Neural cell (in vitro differentiated cells): Measurements from ENCODE around the gene FAF1. TPM values are rescaled to one million over a fixed set of nuclear protein-coding genes. Genes with fewer than 3 reads are reported as not detected.

ENCODE experiments used
- H2AFZ ChIP-seq: fragments of 200-600, 300-800 bp; sonication (generic), shearing (Covaris generic); 2 replicates; pipeline ENCODE4 v1.6.0; 2014; ENCODE audit warnings: low read depth, mild to moderate bottlenecking, antibody characterized with exemption, low read length, moderate library complexity
- H3F3A ChIP-seq: fragments of 200-600 bp; shearing (Covaris generic); 2 replicates; pipeline ENCODE4 v1.6.1; 2016; ENCODE audit warnings: mild to moderate bottlenecking, moderate library complexity, mixed read lengths, antibody characterized with exemption, low read length; ENCODE audit not compliant: insufficient read depth, poor library complexity, severe bottlenecking
- H3K27ac ChIP-seq: fragments of 200-600, 300-800 bp; sonication (generic), shearing (Covaris generic); 2 replicates; pipeline ENCODE4 v1.5.1; 2014; ENCODE audit warnings: mild to moderate bottlenecking, low read length, moderate library complexity
- H3K27me3 ChIP-seq: fragments of 300-800, 200-600 bp; sonication (generic), shearing (Covaris generic); 2 replicates; pipeline ENCODE4 v1.6.0; 2014; ENCODE audit warnings: mild to moderate bottlenecking, low read depth, low read length, moderate library complexity; ENCODE audit not compliant: insufficient read depth
- H3K36me3 ChIP-seq: fragments of 300-800, 200-600 bp; sonication (generic), shearing (Covaris generic); 2 replicates; pipeline ENCODE4 v1.5.1; 2014; ENCODE audit warnings: mild to moderate bottlenecking, antibody characterized with exemption, low read length, moderate library complexity; ENCODE audit not compliant: insufficient read depth
- H3K4me2 ChIP-seq: fragments of 300-800, 200-600 bp; sonication (generic), shearing (Covaris generic); 2 replicates; pipeline ENCODE4 v1.6.0; 2014; ENCODE audit warnings: mild to moderate bottlenecking, low read length
- H3K4me3 ChIP-seq: fragments of 300-800, 200-600 bp; sonication (generic), shearing (Covaris generic); 2 replicates; pipeline ENCODE4 v1.5.1; 2014; ENCODE audit warnings: mild to moderate bottlenecking, low read length, moderate library complexity
- H3K79me2 ChIP-seq: fragments of 200-600 bp; shearing (Covaris generic); replicated peaks from 2 replicates; pipeline ENCODE4 v1.6.0; 2014; ENCODE audit warnings: mild to moderate bottlenecking, low read length, moderate library complexity; ENCODE audit not compliant: insufficient read depth
- H3K9ac ChIP-seq: fragments of 300-800, 200-600 bp; sonication (generic), shearing (Covaris generic); 2 replicates; pipeline ENCODE4 v1.6.1; 2016; ENCODE audit warnings: mild to moderate bottlenecking, low read length, mixed read lengths
- H3K9me2 ChIP-seq: fragments of 200-600 bp; shearing (Covaris generic); 2 replicates; pipeline ENCODE4 v1.6.1; 2016; ENCODE audit warnings: mild to moderate bottlenecking, low read length, mixed read lengths; ENCODE audit not compliant: insufficient read depth
- H3K9me3 ChIP-seq: fragments of 200-600, 300-800 bp; sonication (generic), shearing (Covaris generic); 2 replicates; pipeline ENCODE4 v1.6.1; 2016; ENCODE audit warnings: mild to moderate bottlenecking, mixed run types, low read length, moderate library complexity, mixed read lengths
- H4K20me1 ChIP-seq: fragments of 200-600 bp; shearing (Covaris generic); 2 replicates; pipeline ENCODE4 v1.6.1; 2016; ENCODE audit warnings: mild to moderate bottlenecking, mixed run types; ENCODE audit not compliant: insufficient read depth
- EP300 ChIP-seq: fragments of 450-650 bp; conservative IDR thresholded peaks from 2 replicates; pipeline ENCODE4 v1.6.1; 2014; ENCODE audit warnings: antibody characterized with exemption, mild to moderate bottlenecking, moderate library complexity; ENCODE audit not compliant: poor library complexity, severe bottlenecking
- EZH2 ChIP-seq: fragments of 200-600, 300-800 bp; shearing (Covaris generic), sonication (generic); IDR thresholded peaks from 2 replicates; pipeline ENCODE4 v1.6.1; 2014; ENCODE audit warnings: antibody characterized with exemption, low read length, borderline replicate concordance, mild to moderate bottlenecking; ENCODE audit not compliant: insufficient read depth, poor library complexity, severe bottlenecking
- MXI1 ChIP-seq: fragments of 450-650 bp; conservative IDR thresholded peaks from 2 replicates; pipeline ENCODE4 v1.6.1; 2014; ENCODE audit warnings: antibody characterized with exemption, mild to moderate bottlenecking; ENCODE audit not compliant: poor library complexity, severe bottlenecking
- POLR2AphosphoS5 ChIP-seq: IDR thresholded peaks from 2 replicates; pipeline ENCODE4 v1.6.1; 2012
- RAD21 ChIP-seq: fragments of 450-650 bp; conservative IDR thresholded peaks from 2 replicates; pipeline ENCODE4 v1.6.1; 2014; ENCODE audit warnings: antibody characterized with exemption, mild to moderate bottlenecking, moderate library complexity
- REST ChIP-seq: IDR thresholded peaks from 2 replicates; pipeline ENCODE4 v1.6.1; 2012; ENCODE audit warnings: borderline replicate concordance
- SMC3 ChIP-seq: fragments of 450-650 bp; conservative IDR thresholded peaks from 2 replicates; pipeline ENCODE4 v1.6.1; 2014; ENCODE audit warnings: antibody characterized with exemption, mild to moderate bottlenecking, moderate library complexity; ENCODE audit not compliant: poor library complexity
- TAF1 ChIP-seq: IDR thresholded peaks from 2 replicates; pipeline ENCODE4 v1.6.1; 2012; ENCODE audit warnings: low read depth
- polyA plus RNA-seq: library from polyadenylated mRNA; depleted of rRNA; stranded (reverse); fragments of >200 nt; gene quantifications from 2 replicates; pipeline ENCODE4 v1.2.3, GENCODE V29; 2014
- TF ChIP-seq, protein P1 (sequence below): fragments of 450-650 bp; IDR thresholded peaks from 2 replicates; pipeline ENCODE4 v1.5.1; 2014; ENCODE audit warnings: antibody characterized with exemption, mild to moderate bottlenecking, moderate library complexity; ENCODE audit not compliant: poor library complexity, severe bottlenecking

The FAF1 gene
- polyA plus RNA-seq, 1 donor from 2014 or later, result 52.1 TPM

GRCh38 chr1:50631161-50631560 lies 328.9 kb downstream of the FAF1 start:
- Histone ChIP-seq H3K79me2 (no peaks in the 10 kb centered on the region), H3F3A (peaks cover 8% of the 10 kb centered on the region), H3K9me2 (no peaks in the 10 kb centered on the region)

GRCh38 chr1:50622259-50622658 lies 337.8 kb downstream of the FAF1 start:
- no peak overlapping the region for H2AFZ ChIP-seq
- no peaks in the 10 kb centered on the region for H3K9me3 ChIP-seq
- H3K27ac ChIP-seq, result no peak overlapping the region
- H4K20me1 ChIP-seq, result no peaks in the 10 kb centered on the region
- no peak overlapping the region for H3K9ac ChIP-seq
- H3F3A ChIP-seq, result no peaks in the 10 kb centered on the region
- H3K27me3 ChIP-seq, result no peaks in the 10 kb centered on the region
- H3K36me3 ChIP-seq, result no peaks in the 10 kb centered on the region
- TF ChIP-seq, protein P1, sequence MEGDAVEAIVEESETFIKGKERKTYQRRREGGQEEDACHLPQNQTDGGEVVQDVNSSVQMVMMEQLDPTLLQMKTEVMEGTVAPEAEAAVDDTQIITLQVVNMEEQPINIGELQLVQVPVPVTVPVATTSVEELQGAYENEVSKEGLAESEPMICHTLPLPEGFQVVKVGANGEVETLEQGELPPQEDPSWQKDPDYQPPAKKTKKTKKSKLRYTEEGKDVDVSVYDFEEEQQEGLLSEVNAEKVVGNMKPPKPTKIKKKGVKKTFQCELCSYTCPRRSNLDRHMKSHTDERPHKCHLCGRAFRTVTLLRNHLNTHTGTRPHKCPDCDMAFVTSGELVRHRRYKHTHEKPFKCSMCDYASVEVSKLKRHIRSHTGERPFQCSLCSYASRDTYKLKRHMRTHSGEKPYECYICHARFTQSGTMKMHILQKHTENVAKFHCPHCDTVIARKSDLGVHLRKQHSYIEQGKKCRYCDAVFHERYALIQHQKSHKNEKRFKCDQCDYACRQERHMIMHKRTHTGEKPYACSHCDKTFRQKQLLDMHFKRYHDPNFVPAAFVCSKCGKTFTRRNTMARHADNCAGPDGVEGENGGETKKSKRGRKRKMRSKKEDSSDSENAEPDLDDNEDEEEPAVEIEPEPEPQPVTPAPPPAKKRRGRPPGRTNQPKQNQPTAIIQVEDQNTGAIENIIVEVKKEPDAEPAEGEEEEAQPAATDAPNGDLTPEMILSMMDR, result no peak
- TF ChIP-seq REST (no peak), SMC3 (no peak), EZH2 (no peak), MXI1 (no peak), POLR2AphosphoS5 (no peak), RAD21 (no peak), EP300 (no peak), TAF1 (no peak)
- H3K9me2 ChIP-seq, result no peaks in the 10 kb centered on the region
- H3K79me2 ChIP-seq, result no peaks in the 10 kb centered on the region
- no peak overlapping the region for H3K4me2 ChIP-seq
- H3K4me3 ChIP-seq, result no peak overlapping the region

More at GRCh38 chr1:50631161-50631560, 328.9 kb downstream of the FAF1 start:
- Histone ChIP-seq H3K4me3 (no peak overlapping the region), H3K27me3 (no peaks in the 10 kb centered on the region), H3K4me2 (no peak overlapping the region), H4K20me1 (no peaks in the 10 kb centered on the region), H2AFZ (no peak overlapping the region), H3K27ac (no peak overlapping the region), H3K36me3 (no peaks in the 10 kb centered on the region), H3K9ac (no peak overlapping the region), H3K9me3 (no peaks in the 10 kb centered on the region)
- TF ChIP-seq EZH2, result no peak
- TF ChIP-seq RAD21, result no peak
- no peak for TF ChIP-seq REST
- TF ChIP-seq MXI1, result no peak
- TF ChIP-seq, protein P1, result no peak
- no peak for TF ChIP-seq TAF1
